ENCODE data around the gene SCFD2.
"Not testable (repeated sequence)": the region's sequence is repeated elsewhere in the genome, so short reads cannot be mapped to it uniquely, and the experiment has no call there.

The SCFD2 gene

DNA sequence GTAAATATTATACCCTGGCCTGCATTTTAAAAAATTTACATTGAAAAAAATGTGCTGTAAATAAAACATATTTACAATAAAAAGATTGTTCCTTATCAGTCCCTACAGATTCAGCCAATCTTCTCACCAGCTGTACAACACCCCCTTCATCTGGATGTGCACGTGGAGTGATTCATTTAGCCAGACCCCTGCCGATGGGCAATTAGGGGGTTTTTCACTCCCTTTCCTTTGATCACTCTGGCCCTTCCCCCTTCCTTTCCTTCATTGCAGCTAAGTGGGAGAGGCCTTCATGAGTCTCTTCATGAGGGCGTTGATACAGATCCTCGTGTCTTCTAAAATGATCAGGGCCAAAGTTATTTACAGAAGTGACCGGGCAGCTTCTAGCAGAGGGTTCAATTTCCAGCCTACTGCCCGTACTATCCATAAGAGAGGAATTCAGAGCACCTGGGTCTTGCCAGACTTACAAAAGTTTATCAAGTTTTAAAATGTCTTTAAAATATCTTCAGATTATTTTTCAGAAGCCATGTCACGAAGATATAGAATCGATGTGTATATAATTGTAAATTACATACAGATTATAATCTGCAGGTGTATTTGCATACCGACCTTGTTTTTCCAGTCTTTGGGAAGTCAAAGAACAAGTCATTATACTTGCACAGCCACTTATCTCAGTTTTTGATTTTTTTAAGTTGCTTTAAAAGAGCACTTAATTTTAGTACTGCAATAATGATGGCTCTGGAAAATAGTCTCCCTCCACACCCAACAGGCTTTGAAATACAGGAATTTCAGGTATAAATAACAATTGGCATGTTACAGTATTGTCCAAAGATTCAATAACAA lies 525.1 kb downstream of the SCFD2 start:
- FAIRE-seq = no peak

DNA sequence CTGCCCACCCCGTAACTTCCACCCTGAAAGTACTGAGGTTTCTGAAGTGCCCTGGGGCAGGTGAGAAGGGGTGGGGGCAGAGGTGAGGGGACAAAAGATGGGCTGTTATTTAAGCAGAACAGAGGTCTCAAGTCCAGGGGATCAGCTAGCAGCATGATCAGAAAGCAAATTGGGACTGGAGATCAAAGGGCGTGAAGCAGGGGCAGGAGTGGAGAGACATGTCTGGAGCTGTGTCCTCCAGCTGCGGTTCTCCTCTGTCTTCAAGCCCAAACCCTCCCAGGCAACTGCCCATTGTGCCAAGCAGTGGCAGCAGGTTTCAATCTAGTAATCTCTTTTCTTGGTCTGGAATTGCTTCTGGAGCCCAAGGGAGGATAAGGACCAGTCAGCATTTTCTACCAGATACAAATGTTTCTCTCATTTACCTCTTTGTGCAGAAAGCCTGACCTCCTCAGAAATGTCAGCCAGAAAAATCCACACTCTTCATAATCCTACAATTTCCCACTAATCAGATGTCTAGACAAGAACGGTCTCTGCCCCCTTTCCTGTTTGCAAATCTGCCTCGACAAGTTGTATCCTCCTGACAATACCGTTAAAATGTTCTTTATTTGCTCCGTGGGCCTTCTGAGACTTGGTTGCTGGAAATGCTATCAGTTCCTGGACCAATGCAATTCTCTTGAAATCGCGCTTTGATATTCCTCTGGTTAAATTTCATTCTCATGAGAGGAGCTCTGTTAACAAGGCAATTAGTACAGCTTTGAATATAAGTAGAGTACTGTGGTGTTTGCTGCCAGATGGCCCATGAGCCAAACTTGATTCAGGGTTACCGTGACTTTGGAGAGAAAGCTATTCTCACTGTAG lies 526.9 kb downstream of the SCFD2 start:
- no peak for FAIRE-seq

DNA sequence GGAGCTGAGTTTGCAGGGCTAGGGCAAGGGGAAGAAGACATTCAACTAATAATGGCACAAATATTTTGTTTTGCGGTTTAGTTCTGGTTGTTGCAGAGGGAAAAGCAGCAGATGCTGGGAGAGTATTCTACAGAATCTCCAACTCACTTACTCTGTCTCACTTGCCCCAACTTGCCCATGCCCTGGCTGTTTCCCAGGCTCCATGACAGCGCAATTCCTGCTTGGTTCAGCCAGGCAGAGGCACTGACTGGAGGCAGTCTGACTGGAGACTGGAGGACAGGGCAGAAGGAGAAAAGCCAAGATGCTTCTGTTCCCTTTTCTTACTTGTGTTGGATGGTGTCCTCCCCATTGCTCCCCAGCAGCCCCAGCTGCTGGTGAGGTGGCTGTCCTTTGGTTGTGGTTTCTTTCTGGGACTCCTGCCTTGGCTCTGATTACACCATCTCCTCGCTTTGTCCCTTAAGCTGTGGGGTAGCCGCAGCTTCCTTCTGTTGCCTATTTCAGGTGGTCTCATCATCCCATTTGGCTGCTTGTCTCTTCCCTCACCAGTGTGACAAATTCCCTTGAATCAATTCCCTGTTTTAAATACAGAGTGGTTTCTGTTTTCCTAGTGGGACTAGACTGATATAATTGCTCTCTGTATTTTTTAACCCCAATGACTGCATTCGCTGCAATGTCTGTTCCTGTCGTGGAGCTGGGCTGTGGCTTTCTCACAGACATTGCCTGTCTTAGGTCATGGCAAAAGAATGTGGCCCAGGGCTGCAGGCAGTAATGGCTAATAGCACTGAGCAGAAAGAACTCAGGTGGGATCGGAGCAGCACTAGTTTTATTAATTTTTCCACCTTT lies 527.9 kb downstream of the SCFD2 start:
- FAIRE-seq = no peak

DNA sequence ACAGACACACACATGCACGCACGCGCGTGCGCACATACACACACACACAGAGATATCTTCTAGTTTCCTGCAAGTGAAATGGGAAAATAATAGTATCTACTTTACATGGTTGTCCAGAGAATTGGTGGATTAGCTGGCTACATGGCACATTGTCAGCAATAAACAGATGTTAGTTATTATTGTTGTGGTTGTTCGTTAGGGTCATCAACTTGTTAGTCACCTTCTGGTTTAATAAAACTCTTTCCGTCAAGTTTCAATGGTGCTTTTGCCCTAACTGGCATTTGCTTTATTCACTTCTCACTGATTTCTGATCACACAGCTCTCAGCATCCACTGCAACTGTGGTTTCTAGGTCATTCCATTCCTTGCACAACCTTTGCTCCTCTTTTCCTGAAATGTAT lies 529.2 kb downstream of the SCFD2 start:
- no peak for FAIRE-seq

DNA sequence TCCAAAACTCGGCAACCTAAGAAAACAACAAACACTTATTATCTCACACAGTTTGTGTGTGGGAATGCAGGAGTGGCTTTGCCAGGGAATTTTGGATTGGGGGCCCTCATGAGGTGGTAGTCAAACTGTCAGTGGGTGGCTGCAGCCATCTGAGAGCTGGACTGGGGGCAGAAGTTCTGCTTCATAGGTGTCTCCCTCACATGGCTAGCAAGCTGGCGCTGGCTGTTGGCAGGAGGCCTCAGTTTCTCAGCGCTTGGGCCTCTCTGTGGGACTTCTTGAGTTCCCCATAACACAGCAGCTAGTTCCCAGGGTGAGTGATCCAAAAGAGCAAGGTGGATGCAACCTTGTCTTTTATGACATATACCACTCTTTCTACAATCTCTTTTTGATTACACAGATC lies 529.7 kb downstream of the SCFD2 start:
- no peak for FAIRE-seq

DNA sequence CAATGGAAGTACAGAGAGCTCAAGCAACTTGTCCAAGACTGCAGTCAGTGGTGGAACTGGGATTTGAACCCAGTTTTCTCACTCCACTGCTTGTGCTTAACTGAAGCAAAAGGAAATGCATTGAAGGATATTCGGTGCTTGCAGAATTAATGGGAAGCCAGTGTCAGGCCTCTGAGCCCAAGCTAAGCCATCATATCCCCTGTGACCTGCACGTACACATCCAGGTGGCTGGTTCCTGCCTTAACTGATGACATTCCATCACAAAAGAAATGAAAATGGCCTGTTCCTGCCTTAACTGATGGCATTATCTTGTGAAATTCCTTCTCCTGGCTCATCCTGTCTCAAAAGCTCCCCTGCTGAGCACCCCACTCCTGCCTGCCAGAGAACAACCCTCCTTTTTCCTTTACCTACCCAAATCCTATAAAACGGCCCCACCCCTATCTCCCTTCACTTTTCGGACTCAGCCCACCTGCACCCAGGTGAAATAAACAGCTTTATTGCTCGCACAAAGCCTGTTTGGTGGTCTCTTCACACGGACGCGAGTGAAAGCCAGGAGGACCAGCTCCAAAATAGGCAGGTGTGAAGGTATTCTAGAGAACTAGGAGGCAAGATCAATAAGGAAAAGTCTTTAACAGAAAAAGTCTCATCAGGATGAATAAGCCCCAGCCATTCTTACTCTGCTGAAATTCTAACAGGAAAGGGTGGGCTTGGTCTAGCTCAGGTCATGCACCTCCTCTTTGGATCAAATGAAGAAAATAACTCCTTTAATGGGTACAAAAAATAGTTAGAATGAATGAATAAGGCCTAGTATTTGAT lies 531.0 kb downstream of the SCFD2 start:
- not testable (repeated sequence) for FAIRE-seq

DNA sequence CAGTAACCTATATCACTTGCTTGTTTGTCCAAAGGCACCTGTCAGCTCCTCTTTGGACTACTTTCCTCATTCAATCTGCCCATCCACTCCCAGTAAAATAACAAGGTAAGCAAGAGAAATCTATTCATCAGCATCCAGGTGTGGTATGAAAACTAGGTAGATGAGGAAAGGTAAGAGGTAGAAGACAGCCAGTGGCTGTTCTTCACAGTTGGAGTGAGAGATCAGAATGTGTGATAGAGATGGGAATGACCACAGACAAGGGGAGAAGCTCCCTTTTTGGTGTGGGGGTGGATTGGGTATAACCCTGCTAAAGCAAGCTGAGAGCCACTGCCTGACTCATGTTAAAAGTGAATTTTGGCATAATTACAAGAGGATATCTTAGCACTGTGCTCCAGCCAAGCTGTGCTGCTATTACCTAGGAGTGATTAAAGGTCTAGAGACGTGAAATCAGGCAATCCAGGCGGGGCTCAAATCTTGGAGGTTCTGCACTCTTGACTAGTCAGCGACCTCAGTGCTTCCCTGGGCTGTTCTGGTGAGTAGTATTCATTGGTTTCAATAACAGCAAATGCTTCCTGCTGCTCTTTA lies 531.8 kb downstream of the SCFD2 start:
- FAIRE-seq = no peak

DNA sequence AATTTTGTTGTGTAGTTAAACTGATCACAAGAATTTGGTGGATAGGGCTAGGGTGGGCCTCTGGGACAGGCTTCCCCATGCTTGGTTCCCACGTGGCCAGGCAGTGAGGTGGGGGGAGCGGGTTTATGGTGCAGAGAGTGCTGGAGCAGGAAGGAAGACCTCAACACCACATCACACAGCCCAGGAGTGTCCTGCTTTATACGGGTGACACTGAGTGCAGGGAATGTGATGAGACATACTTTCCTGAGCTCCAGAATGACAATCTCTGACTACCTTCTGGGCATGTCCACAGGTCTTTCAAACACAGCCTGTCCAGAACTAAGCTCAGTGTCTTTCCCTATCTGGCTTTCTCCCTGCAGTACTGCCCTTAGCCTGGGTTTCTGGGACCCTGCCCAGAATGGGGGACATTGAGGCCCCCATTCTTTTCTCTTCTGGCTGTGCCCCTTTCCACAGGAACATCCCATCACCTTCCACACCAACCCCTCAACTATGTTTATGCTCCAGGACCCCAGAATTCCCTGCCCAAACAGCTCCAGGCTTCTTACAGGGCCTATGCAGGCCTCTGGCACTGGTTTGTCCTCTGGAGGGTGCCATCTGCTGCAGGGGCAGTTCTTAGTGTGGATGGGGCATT lies 540.3 kb downstream of the SCFD2 start:
- no peak for FAIRE-seq

DNA sequence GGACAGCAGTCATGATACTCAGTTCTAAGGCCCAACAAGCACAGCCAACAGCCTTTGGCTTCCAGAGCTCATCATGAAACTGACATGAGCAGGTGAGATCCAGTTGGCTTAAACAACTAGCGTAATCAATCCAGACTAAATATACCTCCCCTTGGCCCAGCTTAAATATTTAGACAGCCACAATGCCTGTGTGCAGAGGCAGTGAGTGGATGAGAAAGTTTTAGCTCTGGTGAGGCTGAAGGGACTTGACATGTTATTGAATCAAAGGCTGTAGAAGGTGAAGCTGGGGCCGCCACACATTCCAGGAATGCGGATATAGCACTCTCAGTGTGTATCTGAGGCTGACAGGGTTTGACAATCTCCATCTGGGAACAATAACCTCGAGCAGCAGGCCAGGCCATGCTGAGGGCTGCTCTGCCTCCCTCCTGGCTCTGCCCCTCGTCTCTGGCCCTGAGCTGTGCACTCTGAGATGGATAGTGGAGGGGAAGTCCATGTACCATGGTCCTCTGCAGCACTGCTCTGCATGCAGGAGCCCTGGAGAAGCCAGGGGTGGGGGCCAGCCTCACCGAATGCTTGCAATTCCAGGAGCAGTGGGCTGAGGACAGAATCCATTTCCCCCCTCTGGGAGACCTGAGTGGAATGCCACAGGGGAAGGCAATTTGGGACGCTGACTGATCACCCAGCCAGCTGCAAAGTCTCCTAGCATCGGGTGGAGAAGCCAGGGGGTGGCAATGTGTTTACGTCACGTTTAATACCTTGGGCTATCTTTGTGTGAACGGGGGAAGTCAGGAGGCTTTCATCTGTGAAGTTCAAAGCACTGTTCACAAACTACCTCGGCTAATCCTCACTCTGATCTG lies 541.0 kb downstream of the SCFD2 start:
- no peak for FAIRE-seq

DNA sequence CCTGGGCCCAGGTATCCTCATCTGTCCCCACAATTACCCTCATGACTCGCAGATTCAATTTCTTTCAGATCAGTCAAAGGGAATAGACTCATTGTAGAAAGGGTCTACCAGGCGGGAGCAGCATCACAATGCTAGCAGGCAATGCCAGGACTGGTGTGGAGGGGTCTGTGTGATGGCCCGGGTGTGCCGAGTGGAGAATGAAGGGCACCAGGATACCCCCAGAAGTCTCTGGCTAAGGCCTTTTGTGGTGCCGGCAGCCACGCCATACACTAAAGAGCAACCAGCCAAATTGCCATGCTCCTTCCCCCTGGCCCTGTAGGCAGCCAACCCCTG lies 541.6 kb downstream of the SCFD2 start:
- FAIRE-seq = no peak

DNA sequence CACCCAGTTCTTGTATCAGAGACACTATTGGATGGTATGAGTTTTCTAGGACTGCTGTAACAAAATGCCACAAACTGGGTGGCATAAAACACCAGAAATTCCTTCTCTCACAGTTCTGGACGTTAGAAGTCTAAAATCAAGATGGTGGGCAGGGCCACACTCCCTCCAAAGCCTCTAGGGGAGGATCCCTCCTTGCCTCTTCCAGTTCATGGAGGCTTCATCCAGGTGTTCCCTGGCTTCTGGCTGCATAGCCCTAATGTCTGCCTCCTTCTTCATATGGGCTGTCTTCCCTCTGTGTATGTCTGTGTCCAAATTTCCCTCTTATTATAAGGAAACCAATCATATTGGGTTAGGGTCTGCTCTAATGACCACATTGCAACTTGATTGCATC lies 542.2 kb downstream of the SCFD2 start:
- no peak for FAIRE-seq

Measured in islet of Langerhans (tissue), 1 donor.